Measurements from ENCODE around the gene PLXNA2. TPM values are rescaled to one million over a fixed set of nuclear protein-coding genes. Genes with fewer than 3 reads are reported as not detected.

PLXNA2 gene
- total and polyA plus RNA-seq, 2 of the 8 experiments (the other 6 are each of a cell fraction or from before 2014, with no cell fraction given): 0.33 to 1.5 TPM

DNA sequence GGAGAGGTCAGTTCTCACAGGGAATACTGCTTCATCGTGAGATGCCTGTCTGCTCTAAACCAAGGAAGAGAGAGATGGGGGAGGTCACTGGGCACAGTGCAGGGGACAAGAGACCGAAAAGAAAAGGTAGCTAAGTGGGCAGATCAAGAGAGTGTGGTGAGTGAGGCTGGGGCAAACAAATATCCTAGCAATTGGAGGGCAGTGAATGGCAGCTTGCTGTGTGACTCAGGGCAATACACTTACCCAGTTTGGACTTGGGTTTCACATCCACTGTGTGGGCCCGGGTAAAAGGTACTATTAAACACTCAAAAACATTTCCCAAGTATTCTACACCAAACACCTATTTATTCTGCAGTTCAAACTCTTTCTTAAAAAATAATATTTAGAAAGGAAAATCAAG is 10.2 kb downstream of the PLXNA2 start (continued):
- TF ChIP-seq, protein P1, sequence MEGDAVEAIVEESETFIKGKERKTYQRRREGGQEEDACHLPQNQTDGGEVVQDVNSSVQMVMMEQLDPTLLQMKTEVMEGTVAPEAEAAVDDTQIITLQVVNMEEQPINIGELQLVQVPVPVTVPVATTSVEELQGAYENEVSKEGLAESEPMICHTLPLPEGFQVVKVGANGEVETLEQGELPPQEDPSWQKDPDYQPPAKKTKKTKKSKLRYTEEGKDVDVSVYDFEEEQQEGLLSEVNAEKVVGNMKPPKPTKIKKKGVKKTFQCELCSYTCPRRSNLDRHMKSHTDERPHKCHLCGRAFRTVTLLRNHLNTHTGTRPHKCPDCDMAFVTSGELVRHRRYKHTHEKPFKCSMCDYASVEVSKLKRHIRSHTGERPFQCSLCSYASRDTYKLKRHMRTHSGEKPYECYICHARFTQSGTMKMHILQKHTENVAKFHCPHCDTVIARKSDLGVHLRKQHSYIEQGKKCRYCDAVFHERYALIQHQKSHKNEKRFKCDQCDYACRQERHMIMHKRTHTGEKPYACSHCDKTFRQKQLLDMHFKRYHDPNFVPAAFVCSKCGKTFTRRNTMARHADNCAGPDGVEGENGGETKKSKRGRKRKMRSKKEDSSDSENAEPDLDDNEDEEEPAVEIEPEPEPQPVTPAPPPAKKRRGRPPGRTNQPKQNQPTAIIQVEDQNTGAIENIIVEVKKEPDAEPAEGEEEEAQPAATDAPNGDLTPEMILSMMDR (IDR thresholded peaks at IDR 0.05; ENCODE audit: control extremely low read depth in 1 of 3, insufficient read depth in 1 of 3, low read depth in 1 of 3, low read length in 3 of 3): no peak
- TF ChIP-seq, protein P2, sequence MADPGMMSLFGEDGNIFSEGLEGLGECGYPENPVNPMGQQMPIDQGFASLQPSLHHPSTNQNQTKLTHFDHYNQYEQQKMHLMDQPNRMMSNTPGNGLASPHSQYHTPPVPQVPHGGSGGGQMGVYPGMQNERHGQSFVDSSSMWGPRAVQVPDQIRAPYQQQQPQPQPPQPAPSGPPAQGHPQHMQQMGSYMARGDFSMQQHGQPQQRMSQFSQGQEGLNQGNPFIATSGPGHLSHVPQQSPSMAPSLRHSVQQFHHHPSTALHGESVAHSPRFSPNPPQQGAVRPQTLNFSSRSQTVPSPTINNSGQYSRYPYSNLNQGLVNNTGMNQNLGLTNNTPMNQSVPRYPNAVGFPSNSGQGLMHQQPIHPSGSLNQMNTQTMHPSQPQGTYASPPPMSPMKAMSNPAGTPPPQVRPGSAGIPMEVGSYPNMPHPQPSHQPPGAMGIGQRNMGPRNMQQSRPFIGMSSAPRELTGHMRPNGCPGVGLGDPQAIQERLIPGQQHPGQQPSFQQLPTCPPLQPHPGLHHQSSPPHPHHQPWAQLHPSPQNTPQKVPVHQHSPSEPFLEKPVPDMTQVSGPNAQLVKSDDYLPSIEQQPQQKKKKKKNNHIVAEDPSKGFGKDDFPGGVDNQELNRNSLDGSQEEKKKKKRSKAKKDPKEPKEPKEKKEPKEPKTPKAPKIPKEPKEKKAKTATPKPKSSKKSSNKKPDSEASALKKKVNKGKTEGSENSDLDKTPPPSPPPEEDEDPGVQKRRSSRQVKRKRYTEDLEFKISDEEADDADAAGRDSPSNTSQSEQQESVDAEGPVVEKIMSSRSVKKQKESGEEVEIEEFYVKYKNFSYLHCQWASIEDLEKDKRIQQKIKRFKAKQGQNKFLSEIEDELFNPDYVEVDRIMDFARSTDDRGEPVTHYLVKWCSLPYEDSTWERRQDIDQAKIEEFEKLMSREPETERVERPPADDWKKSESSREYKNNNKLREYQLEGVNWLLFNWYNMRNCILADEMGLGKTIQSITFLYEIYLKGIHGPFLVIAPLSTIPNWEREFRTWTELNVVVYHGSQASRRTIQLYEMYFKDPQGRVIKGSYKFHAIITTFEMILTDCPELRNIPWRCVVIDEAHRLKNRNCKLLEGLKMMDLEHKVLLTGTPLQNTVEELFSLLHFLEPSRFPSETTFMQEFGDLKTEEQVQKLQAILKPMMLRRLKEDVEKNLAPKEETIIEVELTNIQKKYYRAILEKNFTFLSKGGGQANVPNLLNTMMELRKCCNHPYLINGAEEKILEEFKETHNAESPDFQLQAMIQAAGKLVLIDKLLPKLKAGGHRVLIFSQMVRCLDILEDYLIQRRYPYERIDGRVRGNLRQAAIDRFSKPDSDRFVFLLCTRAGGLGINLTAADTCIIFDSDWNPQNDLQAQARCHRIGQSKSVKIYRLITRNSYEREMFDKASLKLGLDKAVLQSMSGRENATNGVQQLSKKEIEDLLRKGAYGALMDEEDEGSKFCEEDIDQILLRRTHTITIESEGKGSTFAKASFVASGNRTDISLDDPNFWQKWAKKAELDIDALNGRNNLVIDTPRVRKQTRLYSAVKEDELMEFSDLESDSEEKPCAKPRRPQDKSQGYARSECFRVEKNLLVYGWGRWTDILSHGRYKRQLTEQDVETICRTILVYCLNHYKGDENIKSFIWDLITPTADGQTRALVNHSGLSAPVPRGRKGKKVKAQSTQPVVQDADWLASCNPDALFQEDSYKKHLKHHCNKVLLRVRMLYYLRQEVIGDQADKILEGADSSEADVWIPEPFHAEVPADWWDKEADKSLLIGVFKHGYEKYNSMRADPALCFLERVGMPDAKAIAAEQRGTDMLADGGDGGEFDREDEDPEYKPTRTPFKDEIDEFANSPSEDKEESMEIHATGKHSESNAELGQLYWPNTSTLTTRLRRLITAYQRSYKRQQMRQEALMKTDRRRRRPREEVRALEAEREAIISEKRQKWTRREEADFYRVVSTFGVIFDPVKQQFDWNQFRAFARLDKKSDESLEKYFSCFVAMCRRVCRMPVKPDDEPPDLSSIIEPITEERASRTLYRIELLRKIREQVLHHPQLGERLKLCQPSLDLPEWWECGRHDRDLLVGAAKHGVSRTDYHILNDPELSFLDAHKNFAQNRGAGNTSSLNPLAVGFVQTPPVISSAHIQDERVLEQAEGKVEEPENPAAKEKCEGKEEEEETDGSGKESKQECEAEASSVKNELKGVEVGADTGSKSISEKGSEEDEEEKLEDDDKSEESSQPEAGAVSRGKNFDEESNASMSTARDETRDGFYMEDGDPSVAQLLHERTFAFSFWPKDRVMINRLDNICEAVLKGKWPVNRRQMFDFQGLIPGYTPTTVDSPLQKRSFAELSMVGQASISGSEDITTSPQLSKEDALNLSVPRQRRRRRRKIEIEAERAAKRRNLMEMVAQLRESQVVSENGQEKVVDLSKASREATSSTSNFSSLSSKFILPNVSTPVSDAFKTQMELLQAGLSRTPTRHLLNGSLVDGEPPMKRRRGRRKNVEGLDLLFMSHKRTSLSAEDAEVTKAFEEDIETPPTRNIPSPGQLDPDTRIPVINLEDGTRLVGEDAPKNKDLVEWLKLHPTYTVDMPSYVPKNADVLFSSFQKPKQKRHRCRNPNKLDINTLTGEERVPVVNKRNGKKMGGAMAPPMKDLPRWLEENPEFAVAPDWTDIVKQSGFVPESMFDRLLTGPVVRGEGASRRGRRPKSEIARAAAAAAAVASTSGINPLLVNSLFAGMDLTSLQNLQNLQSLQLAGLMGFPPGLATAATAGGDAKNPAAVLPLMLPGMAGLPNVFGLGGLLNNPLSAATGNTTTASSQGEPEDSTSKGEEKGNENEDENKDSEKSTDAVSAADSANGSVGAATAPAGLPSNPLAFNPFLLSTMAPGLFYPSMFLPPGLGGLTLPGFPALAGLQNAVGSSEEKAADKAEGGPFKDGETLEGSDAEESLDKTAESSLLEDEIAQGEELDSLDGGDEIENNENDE (IDR thresholded peaks at IDR 0.05; ENCODE audit: insufficient replicate concordance, low read length): no peak
- TF ChIP-seq, protein P3, sequence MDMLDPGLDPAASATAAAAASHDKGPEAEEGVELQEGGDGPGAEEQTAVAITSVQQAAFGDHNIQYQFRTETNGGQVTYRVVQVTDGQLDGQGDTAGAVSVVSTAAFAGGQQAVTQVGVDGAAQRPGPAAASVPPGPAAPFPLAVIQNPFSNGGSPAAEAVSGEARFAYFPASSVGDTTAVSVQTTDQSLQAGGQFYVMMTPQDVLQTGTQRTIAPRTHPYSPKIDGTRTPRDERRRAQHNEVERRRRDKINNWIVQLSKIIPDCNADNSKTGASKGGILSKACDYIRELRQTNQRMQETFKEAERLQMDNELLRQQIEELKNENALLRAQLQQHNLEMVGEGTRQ (IDR thresholded peaks at IDR 0.05; ENCODE audit: low read length): no peak
